GM18499 (cell line): ENCODE results near the gene TPI1.

Experiments
- ATAC-seq: cut with Tn5 transposase; IDR thresholded peaks from one replicate; pipeline ENCODE4 v1.9.1; 2021; ENCODE audit warnings: moderate number of reproducible peaks; ENCODE audit not compliant: insufficient read depth, unreplicated experiment

TPI1 gene

GRCh38 chr12:6843118-6843902, 24.0 kb upstream of the TPI1 start:
- ATAC-seq = no peak

- ATAC-seq = no peak
Measured at GRCh38 chr12:6845395-6845794, 21.9 kb upstream of the TPI1 start.

GRCh38 chr12:6846316-6846869, 20.9 kb upstream of the TPI1 start:
- no peak for ATAC-seq

GRCh38 chr12:6847676-6848075, 19.7 kb upstream of the TPI1 start:
- no peak for ATAC-seq

GRCh38 chr12:6849427-6849826, 17.9 kb upstream of the TPI1 start:
- no peak for ATAC-seq

- no peak for ATAC-seq
Measured at GRCh38 chr12:6849976-6850560, 17.3 kb upstream of the TPI1 start.

GRCh38 chr12:6850796-6851152, 16.6 kb upstream of the TPI1 start:
- ATAC-seq = no peak

GRCh38 chr12:6851153-6851920, 16.0 kb upstream of the TPI1 start, which contains the start of gene CDCA3:
Gene CDCA3, minus strand, starts transcription at chr12:6851286. Its CDS starts 334 bp downstream, at chr12:6850952.
- peak; percentile 50 for ATAC-seq

GRCh38 chr12:6851921-6852650, 15.2 kb upstream of the TPI1 start, which contains the start of gene USP5:
Gene USP5, plus strand, starts transcription at chr12:6852150. Its CDS starts 30 bp downstream, at chr12:6852180.
- ATAC-seq = peak; percentile 62

GRCh38 chr12:6852651-6853354, 14.5 kb upstream of the TPI1 start:
- ATAC-seq = no peak

GRCh38 chr12:6853626-6854025, 13.7 kb upstream of the TPI1 start:
- no peak for ATAC-seq

GRCh38 chr12:6854036-6854435, 13.3 kb upstream of the TPI1 start:
- no peak for ATAC-seq

GRCh38 chr12:6855322-6855721, 12.0 kb upstream of the TPI1 start:
- no peak for ATAC-seq

GRCh38 chr12:6858799-6859198, 8.5 kb upstream of the TPI1 start:
- no peak for ATAC-seq

- no peak for ATAC-seq
Measured at GRCh38 chr12:6860116-6860515, 7.2 kb upstream of the TPI1 start.

GRCh38 chr12:6860942-6861341, 6.4 kb upstream of the TPI1 start:
- no peak for ATAC-seq

- no peak for ATAC-seq
Measured at GRCh38 chr12:6861391-6861790, 5.9 kb upstream of the TPI1 start.

GRCh38 chr12:6863033-6863432, 4.3 kb upstream of the TPI1 start:
- ATAC-seq = no peak

- no peak for ATAC-seq
Measured at GRCh38 chr12:6863586-6864321, 3.6 kb upstream of the TPI1 start.
